ENCODE data around the gene PROKR1. TPM values are rescaled to one million over a fixed set of nuclear protein-coding genes. Genes with fewer than 3 reads are reported as not detected.

PROKR1 gene
- total and polyA plus RNA-seq, 2 of the 4 experiments (the other 2 are of a cell fraction) = not detected

GRCh38 chr2:68690851-68691250 lies 47.5 kb downstream of the PROKR1 start:
- H3K79me1 ChIP-seq (ENCODE audit: low read depth in 1 of 2, low read length in 2 of 2) = no peaks in the 10 kb centered on the region
- dilution Hi-C loops (cut with HindIII; ENCODE audit: low sequenced_read_pairs, unreplicated experiment) = no loop called here
- no peak overlapping the region for H2BK5ac ChIP-seq (ENCODE audit: low read depth, low read length, poor library complexity, severe bottlenecking)
- no peak overlapping the region for H2BK15ac ChIP-seq (ENCODE audit: low read depth, low read length)
- no CpG with 5 or more reads among the region's 3 CpGs for WGBS, 2 experiments (ENCODE audit: extremely low coverage in 2 of 2, insufficient read length in 1 of 2)
- no peak overlapping the region for H4K5ac ChIP-seq (ENCODE audit: low read depth, low read length)
- H2AFZ ChIP-seq (replicated peaks; ENCODE audit: low read length, poor library complexity) = no peak overlapping the region
- BruUV-seq (replicated peaks) = no TSS peak
- in situ Hi-C loops (cut with MboI; ENCODE audit: low sequenced_read_pairs) = no loop called here
- H2BK20ac ChIP-seq (ENCODE audit: low read depth, low read length) = no peak overlapping the region
- intact Hi-C loops (cut with micrococcal nuclease) = no loop called here
- no peak overlapping the region for H3K18ac ChIP-seq (ENCODE audit: low read depth, low read length)
- TF ChIP-seq SMC3 (IDR thresholded peaks at IDR 0.05; ENCODE audit: low read depth, low read length) (no peak), RCOR1 (IDR thresholded peaks at IDR 0.05; ENCODE audit: insufficient replicate concordance, low read length) (no peak), MXI1 (IDR thresholded peaks at IDR 0.05; ENCODE audit: borderline replicate concordance, low read depth, low read length) (no peak), CEBPB (IDR thresholded peaks at IDR 0.05; ENCODE audit: low read depth, low read length) (no peak), CHD1 (IDR thresholded peaks at IDR 0.05; ENCODE audit: low read depth, low read length) (no peak), ELK1 (IDR thresholded peaks at IDR 0.05; ENCODE audit: borderline replicate concordance, low read depth, low read length) (no peak), POLR2A (IDR thresholded peaks at IDR 0.05; ENCODE audit: low read depth, low read length) (no peak), RAD21 (IDR thresholded peaks at IDR 0.05; ENCODE audit: low read length) (no peak), USF2 (IDR thresholded peaks at IDR 0.05; ENCODE audit: low read depth, low read length) (no peak), MAFK (IDR thresholded peaks at IDR 0.05; ENCODE audit: low read depth, low read length) (no peak), NFE2L2 (IDR thresholded peaks at IDR 0.05; ENCODE audit: low read depth, low read length) (no peak), CTCF (conservative IDR thresholded peaks at IDR 0.05; ENCODE audit: low read depth, low read length) (no peak), MAZ (IDR thresholded peaks at IDR 0.05; ENCODE audit: borderline replicate concordance, low read depth, low read length) (no peak), FOS (IDR thresholded peaks at IDR 0.05; ENCODE audit: low read depth, low read length) (no peak), BHLHE40 (IDR thresholded peaks at IDR 0.05; ENCODE audit: low read depth, low read length) (no peak), RFX5 (IDR thresholded peaks at IDR 0.05; ENCODE audit: low read depth, low read length) (no peak)
- no peak overlapping the region for H2AK5ac ChIP-seq (ENCODE audit: low read depth, low read length)
- no peaks in the 10 kb centered on the region for H3K36me3 ChIP-seq (ENCODE audit: control insufficient read depth, insufficient read depth, low read length)
- no peak overlapping the region for H3K23ac ChIP-seq (ENCODE audit: low read depth, low read length)
- H3K9ac ChIP-seq (ENCODE audit: low read depth, low read length) = no peak overlapping the region
- H3K4ac ChIP-seq (ENCODE audit: low read depth, low read length) = no peak overlapping the region
- H4K20me1 ChIP-seq (ENCODE audit: insufficient read depth, low read length) = no peaks in the 10 kb centered on the region
- CTCF ChIA-PET = no interaction called here
- H3K9me3 ChIP-seq (ENCODE audit: control insufficient read depth, insufficient read depth, low read length) = no peaks in the 10 kb centered on the region
- H3K4me1 ChIP-seq (ENCODE audit: control insufficient read depth, insufficient read depth, low read length) = no peaks in the 10 kb centered on the region
- no peak for ATAC-seq (ENCODE audit: low read depth)
- no peak overlapping the region for H3K14ac ChIP-seq (replicated peaks; ENCODE audit: low read depth, low read length)
- no peak overlapping the region for H3K4me2 ChIP-seq (ENCODE audit: low read depth, low read length)
- H3K56ac ChIP-seq (ENCODE audit: extremely low read depth, insufficient read depth, low read length) = no peak overlapping the region
- H2BK120ac ChIP-seq (ENCODE audit: low read depth, low read length) = no peak overlapping the region
- no peaks in the 10 kb centered on the region for H3K9me1 ChIP-seq (ENCODE audit: insufficient read depth, low read length)
- no peak overlapping the region for H2AK9ac ChIP-seq (replicated peaks; ENCODE audit: low read depth, low read length, poor library complexity)
- POLR2A ChIA-PET (ENCODE audit: unreplicated experiment) = no interaction called here
- no peak for DNase-seq
- peaks cover 30% of the 10 kb centered on the region for H3K27me3 ChIP-seq (ENCODE audit: control insufficient read depth, insufficient read depth, low read length)
- no peak overlapping the region for H3K4me3 ChIP-seq (ENCODE audit: insufficient read depth, low read depth, low read length)
- H4K91ac ChIP-seq (ENCODE audit: insufficient read depth, low read depth, low read length) = no peak overlapping the region
- H4K8ac ChIP-seq (ENCODE audit: low read depth in 2 of 2, low read length in 2 of 2) = no peak overlapping the region
- H3K27ac ChIP-seq (ENCODE audit: insufficient read depth, low read length) = no peak overlapping the region

Measured in IMR-90 (cell line).